ENCODE results near the gene CDC42BPG.
"Not testable (repeated sequence)": the region's sequence is repeated elsewhere in the genome, so short reads cannot be mapped to it uniquely, and the experiment has no call there.

Gene CDC42BPG

GRCh38 chr11:64823568-64824119, 20.8 kb downstream of the CDC42BPG start:
- H2AFZ ChIP-seq (ENCODE audit: low read length), result no peak overlapping the region
- no peak overlapping the region for H3K9ac ChIP-seq (ENCODE audit: low read depth, low read length, poor library complexity, severe bottlenecking)
- no peak for TF ChIP-seq EZH2phosphoT487 (IDR thresholded peaks at IDR 0.05; ENCODE audit: borderline replicate concordance)
- TF ChIP-seq CTCF (conservative IDR thresholded peaks at IDR 0.05; ENCODE audit: low read length), result no peak

GRCh38 chr11:64817476-64817875, 27.0 kb downstream of the CDC42BPG start:
- Histone ChIP-seq H3K9me2 (replicated peaks; ENCODE audit: low read depth, low read length) (no peaks in the 10 kb centered on the region), H3K9me3 (ENCODE audit: insufficient read depth, low read depth, low read length) (no peaks in the 10 kb centered on the region), H3K4me2 (ENCODE audit: low read depth, low read length, poor library complexity, severe bottlenecking) (no peak overlapping the region), H3K36me3 (ENCODE audit: insufficient read depth, low read length) (no peaks in the 10 kb centered on the region), H3F3A (ENCODE audit: low read depth) (no peaks in the 10 kb centered on the region), H3K79me2 (ENCODE audit: insufficient read depth, low read length) (no peaks in the 10 kb centered on the region), H3K4me1 (ENCODE audit: insufficient read depth, low read length, poor library complexity, severe bottlenecking) (no peaks in the 10 kb centered on the region), H2AFZ (ENCODE audit: low read length) (no peak overlapping the region), H4K20me1 (ENCODE audit: insufficient read depth, low read length, poor library complexity, severe bottlenecking) (no peaks in the 10 kb centered on the region), H3K9ac (ENCODE audit: low read depth, low read length, poor library complexity, severe bottlenecking) (no peak overlapping the region), H3K27me3 (ENCODE audit: insufficient read depth, low read length, poor library complexity, severe bottlenecking) (no peaks in the 10 kb centered on the region), H3K4me3 (ENCODE audit: low read length, poor library complexity, severe bottlenecking) (no peak overlapping the region)
- TF ChIP-seq EZH2phosphoT487 (IDR thresholded peaks at IDR 0.05; ENCODE audit: borderline replicate concordance), result no peak
- TF ChIP-seq CTCF (conservative IDR thresholded peaks at IDR 0.05; ENCODE audit: low read length), result no peak

More at GRCh38 chr11:64823568-64824119, 20.8 kb downstream of the CDC42BPG start:
- Histone ChIP-seq H3K36me3 (ENCODE audit: insufficient read depth, low read length) (no peaks in the 10 kb centered on the region), H3F3A (ENCODE audit: low read depth) (no peaks in the 10 kb centered on the region), H3K27me3 (ENCODE audit: insufficient read depth, low read length, poor library complexity, severe bottlenecking) (no peaks in the 10 kb centered on the region), H4K20me1 (ENCODE audit: insufficient read depth, low read length, poor library complexity, severe bottlenecking) (no peaks in the 10 kb centered on the region), H3K4me2 (ENCODE audit: low read depth, low read length, poor library complexity, severe bottlenecking) (no peak overlapping the region), H3K9me3 (ENCODE audit: insufficient read depth, low read depth, low read length) (no peaks in the 10 kb centered on the region), H3K79me2 (ENCODE audit: insufficient read depth, low read length) (no peaks in the 10 kb centered on the region), H3K9me2 (replicated peaks; ENCODE audit: low read depth, low read length) (no peaks in the 10 kb centered on the region), H3K4me1 (ENCODE audit: insufficient read depth, low read length, poor library complexity, severe bottlenecking) (no peaks in the 10 kb centered on the region), H3K4me3 (ENCODE audit: low read length, poor library complexity, severe bottlenecking) (no peak overlapping the region)

GRCh38 chr11:64815433-64815832, 29.0 kb downstream of the CDC42BPG start:
- not testable (repeated sequence) for H3K9ac ChIP-seq (ENCODE audit: low read depth, low read length, poor library complexity, severe bottlenecking); H3K27me3 ChIP-seq (ENCODE audit: insufficient read depth, low read length, poor library complexity, severe bottlenecking); H3K9me2 ChIP-seq (replicated peaks; ENCODE audit: low read depth, low read length); H2AFZ ChIP-seq (ENCODE audit: low read length); H4K20me1 ChIP-seq (ENCODE audit: insufficient read depth, low read length, poor library complexity, severe bottlenecking); H3K4me2 ChIP-seq (ENCODE audit: low read depth, low read length, poor library complexity, severe bottlenecking); H3F3A ChIP-seq (ENCODE audit: low read depth); H3K9me3 ChIP-seq (ENCODE audit: insufficient read depth, low read depth, low read length); H3K36me3 ChIP-seq (ENCODE audit: insufficient read depth, low read length); H3K4me3 ChIP-seq (ENCODE audit: low read length, poor library complexity, severe bottlenecking); H3K4me1 ChIP-seq (ENCODE audit: insufficient read depth, low read length, poor library complexity, severe bottlenecking); H3K79me2 ChIP-seq (ENCODE audit: insufficient read depth, low read length)

GRCh38 chr11:64814712-64815187, 29.7 kb downstream of the CDC42BPG start:
- no peaks in the 10 kb centered on the region for H3K9me3 ChIP-seq (ENCODE audit: insufficient read depth, low read depth, low read length)
- H3F3A ChIP-seq (ENCODE audit: low read depth), result no peaks in the 10 kb centered on the region
- no peaks in the 10 kb centered on the region for H3K36me3 ChIP-seq (ENCODE audit: insufficient read depth, low read length)
- H3K4me1 ChIP-seq (ENCODE audit: insufficient read depth, low read length, poor library complexity, severe bottlenecking), result peaks cover 5% of the 10 kb centered on the region
- H3K9me2 ChIP-seq (replicated peaks; ENCODE audit: low read depth, low read length), result no peaks in the 10 kb centered on the region
- no peak overlapping the region for H3K4me2 ChIP-seq (ENCODE audit: low read depth, low read length, poor library complexity, severe bottlenecking)
- peaks cover under 1% of the 10 kb centered on the region for H3K79me2 ChIP-seq (ENCODE audit: insufficient read depth, low read length)
- no peak overlapping the region for H3K9ac ChIP-seq (ENCODE audit: low read depth, low read length, poor library complexity, severe bottlenecking)
- no peak overlapping the region for H2AFZ ChIP-seq (ENCODE audit: low read length)
- TF ChIP-seq CTCF (conservative IDR thresholded peaks at IDR 0.05; ENCODE audit: low read length) (no peak), EZH2phosphoT487 (IDR thresholded peaks at IDR 0.05; ENCODE audit: borderline replicate concordance) (no peak)
- no peak overlapping the region for H3K4me3 ChIP-seq (ENCODE audit: low read length, poor library complexity, severe bottlenecking)
- peaks cover under 1% of the 10 kb centered on the region for H4K20me1 ChIP-seq (ENCODE audit: insufficient read depth, low read length, poor library complexity, severe bottlenecking)
- no peaks in the 10 kb centered on the region for H3K27me3 ChIP-seq (ENCODE audit: insufficient read depth, low read length, poor library complexity, severe bottlenecking)
